HG02642 (cell line): ENCODE measurements around the gene EXOC4.
"Not testable (repeated sequence)": the region's sequence is repeated elsewhere in the genome, so short reads cannot be mapped to it uniquely, and the experiment has no call there.

Experiments used
- ATAC-seq: cut with Tn5 transposase; IDR thresholded peaks from one replicate; pipeline ENCODE4 v1.9.1; 2021; ENCODE audit warnings: mild to moderate bottlenecking; ENCODE audit not compliant: unreplicated experiment, poor library complexity

Gene EXOC4

DNA sequence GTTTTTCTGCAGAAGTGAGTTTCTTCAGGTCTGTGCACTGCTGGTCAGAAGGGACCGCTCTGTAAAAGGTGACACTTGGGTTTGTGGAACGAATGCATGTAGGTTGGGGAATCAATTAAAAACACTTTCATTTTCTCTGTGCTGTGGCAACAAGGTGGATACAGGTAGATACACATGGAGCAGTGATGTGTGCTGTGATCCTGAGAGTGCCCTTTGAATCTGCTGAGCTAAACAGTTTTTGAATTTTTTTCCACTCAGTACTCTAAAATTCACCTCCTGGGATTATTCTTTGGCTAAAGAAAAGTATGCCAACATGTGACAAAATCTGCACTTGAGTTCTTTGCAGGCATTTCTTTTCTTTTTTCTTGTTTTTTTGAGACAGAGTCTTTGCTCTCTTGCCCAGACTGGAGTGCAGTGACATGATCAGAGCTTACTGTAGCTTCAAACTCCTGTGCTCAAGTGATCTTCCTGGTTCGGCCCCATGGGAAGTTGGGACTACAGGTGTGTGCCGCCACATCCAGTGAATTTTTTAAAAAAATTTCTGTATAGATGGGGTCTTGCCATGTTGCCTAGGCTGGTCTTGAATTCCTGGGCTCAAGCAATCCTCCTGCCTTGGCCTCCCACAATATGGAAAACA lies 338.9 kb downstream of the EXOC4 start:
- ATAC-seq, result no peak

GRCh38 chr7:133593561-133593960 lies 340.7 kb downstream of the EXOC4 start:
- ATAC-seq, result no peak

GRCh38 chr7:133601617-133602016 lies 348.7 kb downstream of the EXOC4 start:
- ATAC-seq, result no peak

DNA sequence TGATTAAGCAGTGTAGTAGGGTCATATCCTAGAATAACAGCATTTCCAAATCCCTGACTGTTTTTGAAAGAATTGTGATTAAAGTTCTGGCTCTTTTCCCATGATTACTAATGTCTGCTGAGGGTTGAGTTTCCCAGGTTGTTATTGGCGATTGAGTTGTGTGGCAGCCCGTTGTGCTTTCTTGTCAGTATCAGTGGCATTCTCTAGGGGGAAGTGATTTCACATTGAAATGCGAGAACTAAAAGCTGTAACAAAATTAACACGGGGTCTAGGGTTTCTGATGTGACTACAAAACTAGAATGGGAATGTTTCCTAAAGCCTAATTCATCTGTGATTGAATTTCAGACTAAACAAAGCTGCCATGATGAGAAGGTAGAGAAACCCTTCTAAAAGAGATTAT lies 349.4 kb downstream of the EXOC4 start:
- ATAC-seq, result no peak

DNA sequence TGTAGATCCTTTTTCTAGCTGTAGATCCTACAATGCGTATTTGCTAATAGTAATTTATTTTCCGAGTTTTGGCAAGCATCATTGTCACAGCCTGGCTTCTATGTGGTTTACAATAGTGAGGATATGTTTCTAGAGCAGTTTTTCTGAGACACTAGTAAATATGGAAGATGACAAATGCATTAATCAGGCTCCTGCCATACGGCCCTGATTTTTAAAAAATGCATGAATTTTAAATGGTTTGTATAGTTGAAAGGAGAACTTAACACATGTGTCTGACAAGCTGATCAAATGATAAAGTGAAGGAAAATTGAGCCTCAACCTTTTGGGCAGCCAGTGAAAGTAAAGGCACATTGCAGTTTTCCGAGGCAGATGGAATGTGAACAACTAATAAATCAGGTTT lies 354.1 kb downstream of the EXOC4 start:
- no peak for ATAC-seq

DNA sequence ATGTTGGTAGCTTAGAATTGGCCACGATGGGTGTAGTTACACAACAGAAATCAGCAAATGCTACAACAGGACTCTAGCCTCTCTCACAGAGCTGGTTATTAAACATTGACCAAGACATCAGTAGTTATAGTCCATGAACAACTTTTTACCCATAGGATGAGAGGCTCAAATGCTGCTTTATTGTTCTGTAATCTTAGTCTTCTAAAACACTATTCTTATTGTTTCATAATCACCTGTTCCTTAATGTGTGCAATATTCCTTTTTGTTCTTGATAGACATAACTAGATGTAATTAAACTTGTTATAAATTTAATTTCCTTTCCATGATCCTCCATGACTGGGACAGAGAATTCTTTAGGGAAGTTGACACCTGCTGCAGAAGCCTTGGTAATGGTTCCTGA lies 356.9 kb downstream of the EXOC4 start:
- ATAC-seq, result no peak

DNA sequence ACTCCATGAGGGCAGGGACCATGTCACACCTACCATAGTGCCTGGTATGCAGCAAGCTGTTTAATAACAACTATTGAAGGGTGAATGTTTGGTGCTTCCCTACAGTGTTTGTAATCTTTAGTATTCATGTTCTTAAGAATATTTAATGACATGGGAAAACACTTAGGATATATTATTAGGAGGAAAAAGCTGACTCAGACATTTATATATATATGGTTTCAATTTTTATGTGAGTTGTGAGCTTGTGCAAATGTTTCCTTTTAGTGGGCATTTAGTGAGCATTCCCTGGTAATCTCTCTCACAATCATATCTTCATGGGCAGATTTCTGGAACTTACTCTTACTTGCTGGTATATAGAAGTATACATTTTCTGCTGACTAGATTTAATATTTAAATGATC lies 359.1 kb downstream of the EXOC4 start:
- ATAC-seq, result no peak

DNA sequence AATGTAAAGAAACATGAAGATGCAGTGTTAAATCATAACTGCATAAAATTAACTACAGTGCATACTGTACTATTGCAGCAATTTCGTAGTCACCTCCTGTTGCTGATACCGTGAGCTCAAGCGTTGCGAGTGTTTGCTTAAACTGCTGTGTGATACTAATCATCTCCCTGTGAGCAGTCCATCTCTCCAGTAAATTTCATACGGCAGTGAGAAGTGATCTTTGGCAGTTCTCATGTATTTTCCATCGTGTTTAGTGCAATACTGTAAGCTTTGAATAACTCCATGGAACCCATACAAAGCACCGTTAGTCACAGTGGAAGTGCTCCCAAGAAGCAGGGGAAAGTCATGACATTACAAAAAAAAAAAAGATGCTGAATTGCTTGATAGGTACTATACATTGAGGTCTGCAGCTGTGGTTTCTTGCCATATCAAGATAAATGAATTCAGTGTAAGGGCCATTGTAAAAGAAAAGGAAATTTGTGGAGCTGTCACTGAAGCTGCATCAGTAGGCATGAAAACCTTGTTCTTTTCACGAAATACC lies 360.4 kb downstream of the EXOC4 start:
- no peak for ATAC-seq

DNA sequence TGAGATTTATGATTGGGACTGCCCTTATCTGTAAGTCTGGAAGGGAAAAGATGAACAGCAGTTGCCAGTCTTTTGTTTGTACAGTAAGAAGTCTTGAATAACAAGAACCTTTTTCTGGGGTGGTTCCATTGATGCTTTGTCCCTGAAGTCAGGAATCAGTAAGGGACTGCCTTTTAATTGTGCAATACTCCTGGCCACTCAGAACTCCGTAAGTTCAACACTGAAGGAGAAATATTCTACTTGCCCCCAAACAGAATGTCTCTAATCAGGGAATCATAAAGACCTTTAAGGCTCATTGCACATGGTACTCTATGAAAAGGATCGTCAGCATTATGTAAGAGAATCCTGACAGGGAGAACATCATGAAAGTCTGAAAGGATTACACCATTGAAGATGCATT lies 361.4 kb downstream of the EXOC4 start:
- no peak for ATAC-seq

- no peak for ATAC-seq
Observed at GRCh38 chr7:133618970-133619369, 366.1 kb downstream of the EXOC4 start.

- ATAC-seq, result no peak
Observed at GRCh38 chr7:133619491-133619890, 366.6 kb downstream of the EXOC4 start.

- no peak for ATAC-seq
Observed at GRCh38 chr7:133623721-133624120, 370.8 kb downstream of the EXOC4 start.

GRCh38 chr7:133625046-133625445 lies 372.2 kb downstream of the EXOC4 start:
- ATAC-seq, result no peak

- no peak for ATAC-seq
Observed at GRCh38 chr7:133629701-133630100, 376.8 kb downstream of the EXOC4 start.

- ATAC-seq, result no peak
Observed at GRCh38 chr7:133633055-133633454, 380.2 kb downstream of the EXOC4 start.

- ATAC-seq, result no peak
Observed at GRCh38 chr7:133635541-133635940, 382.7 kb downstream of the EXOC4 start.

DNA sequence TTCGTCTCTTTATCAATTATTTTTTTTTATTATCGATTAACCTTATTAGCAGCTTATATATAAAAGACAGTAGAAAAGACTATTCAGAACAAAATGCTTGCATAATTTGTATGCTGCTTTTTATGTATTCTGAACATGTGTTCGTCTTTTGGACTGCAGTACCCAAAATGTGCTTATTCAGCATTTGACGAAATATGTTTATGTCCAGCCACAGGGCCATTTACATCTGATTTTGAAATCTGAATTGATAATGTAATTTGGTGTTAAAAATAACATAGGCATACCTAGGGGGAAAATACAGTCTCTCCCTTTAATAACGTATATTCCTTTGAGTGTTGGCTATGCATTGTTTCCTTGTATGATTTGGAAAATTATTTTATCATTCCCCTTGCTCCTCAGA lies 386.0 kb downstream of the EXOC4 start:
- ATAC-seq, result no peak

- ATAC-seq, result no peak
Observed at GRCh38 chr7:133641436-133641835, 388.6 kb downstream of the EXOC4 start.

- no peak for ATAC-seq
Observed at GRCh38 chr7:133642907-133643306, 390.0 kb downstream of the EXOC4 start.

- ATAC-seq, result not testable (repeated sequence)
Observed at GRCh38 chr7:133643652-133644051, 390.8 kb downstream of the EXOC4 start.

DNA sequence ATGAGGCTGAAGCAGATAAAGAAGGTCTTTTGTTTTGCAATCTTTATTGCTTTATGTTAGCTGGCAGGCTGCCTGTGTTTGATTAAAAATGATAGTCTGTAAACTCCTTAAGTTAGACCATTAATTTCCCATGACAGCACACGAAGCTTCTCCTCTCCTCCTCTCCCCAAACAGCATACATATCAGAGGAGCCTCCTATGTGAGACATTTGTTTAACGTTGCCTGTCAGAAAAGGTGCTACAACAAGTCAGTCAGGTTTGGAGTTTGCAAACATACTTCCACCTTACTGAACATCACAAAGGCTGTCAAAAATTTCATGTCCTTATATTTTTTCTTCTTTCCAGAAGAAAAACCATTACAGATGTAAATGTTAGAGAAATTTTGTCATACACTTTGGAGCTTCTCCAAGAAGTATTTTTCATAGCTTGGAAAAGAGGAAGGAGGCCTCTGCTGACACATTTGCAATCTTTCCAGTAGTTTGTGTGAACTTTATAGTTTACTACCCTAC lies 393.1 kb downstream of the EXOC4 start:
- no peak for ATAC-seq
